Astrocyte (in vitro differentiated cells and primary cell): ENCODE data around the gene FSTL1.

ENCODE experiments used
- CTCF ChIP-seq: IDR thresholded peaks from 2 replicates; pipeline ENCODE4 v1.5.1; 2011; ENCODE audit warnings: low read depth, mild to moderate bottlenecking, inconsistent platforms, low read length, moderate library complexity; ENCODE audit not compliant: insufficient read depth
- EZH2 ChIP-seq: IDR thresholded peaks from 2 replicates; pipeline ENCODE4 v1.6.1; 2012; ENCODE audit warnings: mild to moderate bottlenecking, low read length, inconsistent platforms; ENCODE audit not compliant: insufficient read depth

DNA sequence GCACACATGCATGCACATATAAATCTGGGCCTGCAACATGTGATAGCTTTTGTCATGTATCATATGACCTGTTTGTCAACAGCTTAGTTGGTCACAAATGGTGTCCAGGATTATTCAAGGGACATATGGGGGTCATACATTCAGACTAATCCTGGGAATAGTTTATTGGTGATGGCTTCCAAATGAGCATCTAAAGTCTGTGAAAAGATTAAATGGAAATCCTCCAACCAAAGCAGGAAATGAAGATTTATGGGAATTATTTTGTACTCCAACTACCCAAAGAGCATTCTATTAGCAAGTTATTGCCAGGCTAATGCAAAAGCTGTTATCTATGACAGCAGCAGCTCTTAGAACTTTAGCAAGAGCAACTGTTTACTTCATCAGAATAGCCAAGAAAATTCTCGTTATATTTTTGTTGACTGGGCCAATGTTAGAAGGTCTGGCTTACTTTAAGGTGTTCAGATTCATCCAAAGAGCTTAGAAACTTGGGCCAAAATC is 7.1 kb downstream of the FSTL1 start:
- no peak for TF ChIP-seq CTCF
- no peak for TF ChIP-seq EZH2
